ENCODE measurements around the gene RSRP1.
"Not testable (repeated sequence)": the region's sequence is repeated elsewhere in the genome, so short reads cannot be mapped to it uniquely, and the experiment has no call there.

RSRP1 gene

DNA sequence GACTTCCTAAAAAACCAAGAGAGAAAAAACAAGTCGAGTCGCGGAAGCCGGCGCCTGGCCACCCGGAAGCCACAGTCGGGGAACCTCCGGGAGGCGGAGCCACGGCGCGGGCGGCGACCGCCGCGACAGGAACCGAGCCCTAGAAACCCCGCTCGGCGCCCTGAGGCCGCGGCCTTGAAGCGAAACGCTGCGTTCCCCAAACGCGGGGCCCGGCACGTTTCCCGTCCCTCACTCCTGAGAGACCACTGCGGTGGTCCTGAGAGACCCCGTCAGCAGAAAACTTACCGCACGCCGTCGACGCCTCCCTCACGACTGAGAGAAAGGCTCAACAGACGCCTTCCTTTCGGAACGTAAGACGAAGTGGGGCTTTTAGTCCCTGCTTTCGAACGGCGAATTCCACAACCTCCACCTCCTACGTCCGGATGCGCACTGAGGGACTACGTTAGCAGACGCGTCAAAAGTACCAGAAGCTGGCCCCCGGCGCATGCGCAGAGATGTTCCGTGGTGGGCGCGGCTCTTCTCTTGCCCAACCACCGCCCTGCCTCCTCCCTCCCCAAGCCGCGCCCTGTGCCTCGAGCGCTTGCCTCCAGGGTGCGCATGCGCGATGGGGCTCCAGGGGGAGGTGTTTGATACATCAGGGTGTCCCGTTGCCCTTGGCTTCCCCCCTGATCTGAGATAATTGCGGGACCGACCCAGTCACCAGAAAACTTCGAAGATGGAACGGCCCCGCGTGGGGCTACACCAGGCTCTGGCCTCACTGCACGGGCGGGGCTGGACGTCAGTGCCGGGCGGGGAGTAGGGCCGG, at the start of gene RSRP1:
Gene RSRP1, minus strand, starts transcription at position 431 of the 805 bp plus-strand sequence. CDS start 491 bp downstream, outside the sequence.
- ATAC-seq (peak; percentile 92), DNase-seq (peak; percentile 100)

DNA sequence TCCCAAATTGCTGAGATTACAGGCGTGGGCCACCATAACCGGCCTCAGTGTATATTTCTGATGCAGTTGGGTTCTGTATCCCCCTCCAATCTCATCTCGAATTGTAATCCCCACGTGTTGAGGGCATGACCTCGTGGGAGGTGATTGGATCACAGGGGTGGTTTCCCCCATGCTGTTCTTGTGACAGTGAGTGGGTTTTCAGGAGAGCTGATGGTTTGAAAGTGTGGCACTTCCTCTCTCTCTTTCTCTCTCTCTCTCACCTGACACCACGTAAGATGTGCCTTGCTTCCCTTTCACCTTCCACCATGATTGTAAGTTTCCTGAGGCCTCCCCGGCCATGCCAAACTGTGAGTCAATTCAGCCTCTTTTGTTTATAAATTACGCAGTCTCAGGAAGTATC, 49.2 kb upstream of the RSRP1 start:
- DNase-seq = not testable (repeated sequence)

GRCh38 chr1:25294889-25295826, 47.9 kb upstream of the RSRP1 start:
- not testable (repeated sequence) for DNase-seq, ATAC-seq

More for the DNA sequence above, 49.2 kb upstream of the RSRP1 start:
- not testable (repeated sequence) for ATAC-seq

DNA sequence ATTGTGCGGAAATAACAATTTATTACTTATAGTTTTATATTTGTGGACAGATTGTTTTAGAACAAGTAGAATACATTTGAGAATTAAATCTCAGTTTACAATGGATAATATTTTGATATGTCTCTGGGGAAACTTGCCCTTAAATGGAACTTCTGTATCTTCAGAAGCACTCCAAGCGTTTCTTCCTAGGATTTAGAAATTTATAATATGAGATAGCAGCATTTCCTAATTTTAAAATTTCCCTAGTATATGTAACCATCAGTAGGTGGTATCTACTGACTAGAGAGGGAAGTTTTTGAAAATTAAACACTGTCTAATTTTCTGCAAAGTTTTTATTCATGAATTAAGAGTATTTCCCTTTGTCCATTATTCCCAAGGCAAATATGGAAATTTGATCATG, 46.2 kb upstream of the RSRP1 start:
- not testable (repeated sequence) for DNase-seq, ATAC-seq

GRCh38 chr1:25290043-25290442, 42.8 kb upstream of the RSRP1 start:
- ATAC-seq = peak; percentile 55

GRCh38 chr1:25288573-25289101, 41.4 kb upstream of the RSRP1 start:
- ATAC-seq, DNase-seq: not testable (repeated sequence)

More at GRCh38 chr1:25290043-25290442, 42.8 kb upstream of the RSRP1 start:
- DNase-seq = not testable (repeated sequence)

- DNase-seq, ATAC-seq: not testable (repeated sequence)
Measured at GRCh38 chr1:25287164-25287563, 39.9 kb upstream of the RSRP1 start.

- not testable (repeated sequence) for ATAC-seq, DNase-seq
Measured at GRCh38 chr1:25285862-25286261, 38.6 kb upstream of the RSRP1 start.

GRCh38 chr1:25279693-25280111, 32.4 kb upstream of the RSRP1 start:
- not testable (repeated sequence) for ATAC-seq, DNase-seq

DNA sequence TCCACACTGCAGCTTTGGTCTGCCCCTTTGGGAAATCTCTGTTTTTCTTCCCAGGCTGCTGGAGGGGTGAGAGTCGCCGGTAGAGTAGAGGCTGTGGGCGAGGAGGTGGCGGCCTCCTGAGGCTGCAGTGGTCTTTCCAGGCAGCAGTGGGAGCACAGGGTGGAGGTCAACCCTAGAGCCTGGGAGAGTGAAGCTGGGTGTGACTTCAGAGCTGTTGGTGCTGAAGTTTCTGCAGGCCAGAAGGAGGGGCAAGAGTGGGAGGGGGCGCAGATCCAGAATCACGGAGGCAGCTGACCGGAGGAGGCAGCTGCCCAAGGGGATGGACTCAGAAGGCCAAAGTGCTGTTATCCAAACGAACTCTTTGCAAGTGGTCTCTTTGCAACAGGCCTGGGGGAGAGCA, 31.5 kb upstream of the RSRP1 start:
- DNase-seq, ATAC-seq: not testable (repeated sequence)

GRCh38 chr1:25278358-25278757, 31.1 kb upstream of the RSRP1 start:
- ATAC-seq, DNase-seq: not testable (repeated sequence)

- not testable (repeated sequence) for DNase-seq, ATAC-seq
Measured at GRCh38 chr1:25277295-25277694, 30.0 kb upstream of the RSRP1 start.

DNA sequence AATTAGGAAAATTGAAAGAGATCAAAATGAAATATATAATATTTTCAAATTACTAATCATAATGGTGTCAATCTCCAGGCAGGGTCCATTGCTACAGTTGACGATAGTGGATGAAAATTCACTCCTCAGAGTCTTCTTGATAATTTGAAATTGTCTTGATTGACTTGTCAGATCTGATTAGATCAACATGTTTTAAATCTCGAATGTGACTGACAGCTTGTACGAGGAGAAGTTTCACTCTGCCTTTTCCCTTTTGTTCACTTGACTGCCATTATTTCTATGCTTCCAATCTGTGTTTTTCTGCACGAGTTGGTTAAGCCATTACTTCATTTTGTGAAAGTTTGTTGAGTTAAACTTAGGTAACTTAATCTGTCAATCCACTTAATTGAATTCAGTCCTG, 28.4 kb upstream of the RSRP1 start:
- DNase-seq, ATAC-seq: not testable (repeated sequence)

- not testable (repeated sequence) for ATAC-seq, DNase-seq
Measured at GRCh38 chr1:25272238-25272637, 25.0 kb upstream of the RSRP1 start, which contains the start of gene RHD. Gene RHD, plus strand, starts transcription at chr1:25272509. Its CDS starts 39 bp downstream, at chr1:25272548.

DNA sequence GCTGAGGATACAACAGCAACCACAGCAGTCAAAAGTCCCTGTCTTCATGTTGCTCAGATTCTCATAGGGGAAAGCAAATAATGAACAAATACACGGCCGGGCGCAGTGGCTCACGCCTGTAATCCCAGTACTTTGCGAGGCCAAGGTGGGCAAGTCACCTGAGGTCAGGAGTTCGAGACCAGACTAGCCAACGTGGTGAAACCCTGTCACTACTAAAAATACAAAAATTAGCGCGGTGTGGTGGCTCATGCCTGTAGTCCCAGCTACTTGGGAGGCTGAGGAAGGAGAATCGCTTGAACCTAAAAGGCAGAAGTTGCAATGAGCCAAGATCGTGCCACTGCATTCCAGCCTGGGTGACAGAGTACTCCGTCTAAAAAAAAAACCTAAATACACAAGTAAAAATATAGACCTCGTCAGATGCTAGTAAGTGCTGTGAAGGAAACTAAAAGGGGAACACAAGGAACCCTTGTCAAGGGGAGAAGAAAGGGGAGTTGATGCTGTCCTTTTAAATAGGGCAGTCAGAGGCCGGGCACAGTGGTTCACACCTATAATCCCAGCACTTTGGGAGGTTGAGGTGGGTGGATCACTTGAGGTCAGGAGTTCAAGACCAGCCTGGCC, 21.0 kb upstream of the RSRP1 start:
- ATAC-seq, DNase-seq: not testable (repeated sequence)

DNA sequence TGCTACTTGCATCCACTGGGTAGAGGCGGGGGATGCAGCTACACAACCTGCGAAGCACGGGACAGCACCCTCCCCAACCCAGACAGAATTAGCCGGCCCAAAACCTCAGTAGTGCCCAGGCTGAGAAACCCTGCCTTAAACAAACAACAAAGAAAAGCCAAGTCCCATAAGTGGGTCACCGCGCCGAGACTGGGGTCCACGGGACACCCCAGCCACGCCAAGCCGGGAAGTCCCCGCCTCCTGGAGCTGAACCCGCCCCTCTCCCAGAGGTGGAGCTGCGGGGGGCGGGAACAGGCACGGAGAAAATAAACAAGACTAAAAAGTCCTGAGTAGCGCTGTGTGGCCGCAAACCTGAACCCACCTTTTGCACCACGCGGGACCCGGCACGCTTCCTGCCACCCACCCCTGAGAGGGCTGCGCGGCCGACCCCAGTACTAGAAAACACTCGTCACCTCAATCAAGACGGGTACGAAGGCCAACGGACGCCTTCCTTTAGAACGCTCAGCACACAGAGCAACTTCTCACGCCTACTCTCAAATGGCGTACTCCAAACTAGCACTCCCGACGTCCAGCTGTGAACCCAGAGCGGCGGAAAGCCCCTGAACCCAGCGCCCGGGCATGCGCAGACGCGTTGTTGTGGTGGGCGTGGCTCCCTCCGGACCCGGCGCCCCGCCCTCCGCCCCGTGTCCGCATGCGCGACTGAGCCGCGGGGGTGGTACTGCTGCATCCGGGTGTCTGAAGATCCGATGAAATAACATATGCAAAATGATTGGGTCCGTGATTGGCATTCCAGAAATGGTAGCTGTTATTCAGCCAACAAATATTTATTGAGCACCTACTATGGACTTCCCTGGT, 20.3 kb upstream of the RSRP1 start:
- ATAC-seq = peak; percentile 79
- peak; percentile 84 for DNase-seq

DNA sequence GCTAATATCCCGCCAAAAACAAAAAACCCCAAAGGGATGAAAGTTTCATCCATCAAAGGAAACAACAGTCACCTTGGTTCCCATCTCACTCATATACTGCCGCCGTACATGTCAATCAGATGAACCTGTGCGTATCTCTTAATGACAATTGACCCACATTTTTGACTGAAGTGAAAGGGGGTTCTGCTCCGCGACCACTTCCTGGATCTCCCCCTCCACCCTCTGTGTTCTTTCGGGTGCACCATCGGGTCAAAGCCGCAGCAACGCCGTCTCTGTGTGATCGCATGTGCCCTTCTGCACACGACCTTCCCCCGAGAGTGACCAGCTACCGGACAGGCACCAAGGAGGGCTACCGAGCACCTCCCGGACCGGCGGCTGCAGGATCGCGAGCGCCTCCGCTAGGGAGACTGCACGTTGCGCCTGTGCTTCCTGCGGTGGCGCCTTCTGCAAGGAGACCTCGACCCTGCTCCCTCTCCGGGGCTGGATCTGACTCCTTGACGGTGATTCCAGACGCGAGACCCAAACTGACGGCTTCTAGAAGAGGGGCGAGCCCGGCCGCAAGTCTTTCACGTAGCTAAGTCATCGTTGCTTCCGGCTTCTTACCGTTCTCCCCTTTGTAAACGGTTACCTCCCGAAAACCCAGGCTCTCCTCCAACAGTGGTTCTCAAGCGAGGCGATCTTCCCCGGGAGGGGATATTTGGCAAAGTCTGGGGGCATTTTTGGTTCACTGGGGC, 19.5 kb upstream of the RSRP1 start:
- ATAC-seq = peak; percentile 35
- not testable (repeated sequence) for DNase-seq

- DNase-seq = not testable (repeated sequence)
Measured at GRCh38 chr1:25260336-25260735, 13.1 kb upstream of the RSRP1 start.

DNA sequence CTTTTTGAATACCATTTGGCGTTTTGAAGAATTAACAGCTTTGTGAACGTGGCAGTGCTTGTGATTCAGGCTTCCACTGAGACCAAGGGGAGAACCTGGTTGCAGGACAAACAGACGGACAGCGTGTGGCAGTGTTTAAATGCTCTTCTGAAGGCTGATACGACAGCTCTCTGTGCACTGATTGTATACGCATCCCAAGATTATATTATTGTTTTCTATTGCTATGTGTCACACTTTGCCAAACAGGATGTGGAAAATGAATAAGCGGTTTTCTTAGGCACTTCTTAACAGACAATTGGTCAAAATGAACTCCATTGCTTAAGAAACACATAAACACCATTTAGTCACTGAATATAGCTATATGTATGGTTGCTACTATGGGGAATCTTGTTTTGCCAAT, 12.6 kb upstream of the RSRP1 start:
- ATAC-seq = not testable (repeated sequence)

More at GRCh38 chr1:25260336-25260735, 13.1 kb upstream of the RSRP1 start:
- not testable (repeated sequence) for ATAC-seq

DNA sequence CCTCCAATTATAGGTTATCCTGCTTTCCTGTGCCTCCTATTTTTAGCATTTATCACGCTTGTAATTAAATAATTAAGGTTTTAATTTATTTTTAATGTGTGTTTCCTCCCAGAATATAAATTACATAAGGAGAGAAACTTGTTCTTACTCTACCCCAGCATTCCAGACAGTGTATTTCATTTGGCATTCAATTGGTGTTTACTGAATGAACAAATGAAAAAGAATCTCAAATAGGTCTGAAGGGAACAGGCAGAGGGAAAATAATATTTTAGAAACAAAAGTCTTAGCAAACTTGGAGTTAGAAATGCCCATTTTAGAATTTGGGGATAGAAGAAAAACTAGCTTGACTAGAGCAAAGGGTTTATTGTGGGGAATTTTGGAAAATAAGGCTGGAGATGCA, 9.9 kb upstream of the RSRP1 start:
- DNase-seq (no peak), ATAC-seq (no peak)

More for the DNA sequence above, 12.6 kb upstream of the RSRP1 start:
- not testable (repeated sequence) for DNase-seq
